ENCODE measurements around the gene CPVL.
A peak's percentile ranks its signal among the peaks of the same experiment; 100 is the strongest.

Gene CPVL

DNA sequence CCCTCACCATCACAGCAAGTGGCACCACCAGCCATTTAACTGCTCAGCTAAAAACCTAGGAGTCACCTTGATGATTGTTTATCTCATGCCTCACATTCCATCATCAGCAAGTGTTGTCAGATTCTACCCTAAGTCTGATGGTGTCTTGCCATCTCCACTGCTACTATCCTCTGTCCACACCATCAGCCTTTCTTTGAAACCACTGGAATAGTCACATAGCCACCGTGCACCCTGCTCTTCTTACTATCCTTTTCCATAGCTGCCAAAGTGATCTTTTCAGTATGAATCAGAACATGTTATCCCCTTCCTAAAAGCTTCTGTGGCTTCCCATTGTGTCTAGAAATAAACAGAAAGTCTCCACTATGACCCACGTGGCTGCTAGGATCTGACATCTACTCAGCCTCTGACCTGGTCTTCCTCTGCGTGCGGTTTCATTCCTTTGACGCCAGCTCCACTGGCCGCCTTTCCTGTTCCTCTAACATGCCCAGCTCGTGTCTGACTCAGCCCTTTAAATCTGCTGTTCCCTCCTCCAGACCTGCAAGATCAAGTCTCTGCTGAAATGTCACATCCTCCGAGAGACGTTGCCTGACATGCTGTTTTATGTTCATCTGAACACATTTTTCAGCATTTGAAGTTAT lies 31.7 kb upstream of the CPVL start:
- Histone ChIP-seq H3K4ac (ENCODE audit: low read depth, low read length) (no peak overlapping the region), H4K8ac (ENCODE audit: low read depth, low read length) (no peak overlapping the region), H3K36me3 (ENCODE audit: control insufficient read depth in 1 of 2, insufficient read depth in 2 of 2, low read length in 2 of 2) (peaks cover 0 to 3% of the 10 kb centered on the region in 2 experiments), H3K9ac (ENCODE audit: low read length) (no peak overlapping the region), H3K9me3 (ENCODE audit: insufficient read depth, low read depth, low read length) (peaks cover 3% of the 10 kb centered on the region), H2BK120ac (ENCODE audit: insufficient read depth, low read length, poor library complexity) (no peak overlapping the region), H3K4me1 (ENCODE audit: control insufficient read depth in 1 of 2, insufficient read depth in 2 of 2, low read length in 2 of 2) (peaks cover 5% of the 10 kb centered on the region in 2 experiments), H3K79me1 (ENCODE audit: low read length) (no peaks in the 10 kb centered on the region), H2AK5ac (ENCODE audit: low read length) (no peak overlapping the region), H3K4me2 (ENCODE audit: low read length) (peak overlapping the region; percentile 3), H3K27me3 (ENCODE audit: insufficient read depth, low read length) (no peaks in the 10 kb centered on the region), H3K14ac (ENCODE audit: low read length) (no peak overlapping the region), H3K18ac (ENCODE audit: low read length) (no peak overlapping the region), H2AFZ (ENCODE audit: insufficient read depth, low read length, poor library complexity) (no peak overlapping the region), H4K91ac (ENCODE audit: low read depth, low read length) (no peak overlapping the region), H4K12ac (ENCODE audit: low read depth, low read length) (no peak overlapping the region), H3K79me2 (ENCODE audit: control insufficient read depth, insufficient read depth, low read length, poor library complexity) (no peaks in the 10 kb centered on the region), H2BK5ac (ENCODE audit: low read depth, low read length, poor library complexity) (no peak overlapping the region), H3K23ac (ENCODE audit: low read length) (no peak overlapping the region), H2BK12ac (ENCODE audit: low read length) (no peak overlapping the region), H3K4me3 (ENCODE audit: low read depth, low read length) (no peak overlapping the region), H3K27ac (ENCODE audit: low read depth, low read length) (peak overlapping the region; percentile 14)
- no CpG with 5 or more reads among the region's 9 CpGs for WGBS (ENCODE audit: extremely low coverage, insufficient coverage, insufficient read length)
- DNase-seq: peak; percentile 49 to 72

DNA sequence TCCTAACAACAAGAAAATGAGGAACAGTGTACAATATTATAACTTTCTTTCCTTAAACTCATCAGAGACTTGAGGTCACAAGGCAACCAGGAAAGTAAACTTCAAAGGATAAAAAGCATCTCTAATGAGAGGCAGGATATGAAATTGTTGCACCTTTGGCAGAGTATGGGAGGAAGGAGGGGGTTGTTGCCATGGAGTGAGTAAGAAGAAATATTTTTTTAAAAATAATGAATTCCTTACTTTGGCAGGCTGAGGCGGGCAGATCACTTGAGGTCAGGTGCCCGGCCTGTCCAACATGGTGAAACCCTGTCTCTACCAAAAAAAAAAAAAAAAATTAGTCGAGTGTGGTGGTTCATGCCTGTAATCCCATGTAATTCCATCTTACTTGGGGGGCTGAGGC lies 27.1 kb upstream of the CPVL start:
- Histone ChIP-seq H4K91ac (ENCODE audit: low read depth, low read length) (no peak overlapping the region), H3K36me3 (ENCODE audit: control insufficient read depth in 1 of 2, insufficient read depth in 2 of 2, low read length in 2 of 2) (peaks cover 0 to 3% of the 10 kb centered on the region in 2 experiments), H2BK12ac (ENCODE audit: low read length) (no peak overlapping the region), H3K14ac (ENCODE audit: low read length) (no peak overlapping the region), H2BK120ac (ENCODE audit: insufficient read depth, low read length, poor library complexity) (no peak overlapping the region), H3K4me1 (ENCODE audit: control insufficient read depth in 1 of 2, insufficient read depth in 2 of 2, low read length in 2 of 2) (peaks cover 5% of the 10 kb centered on the region in 2 experiments), H4K12ac (ENCODE audit: low read depth, low read length) (no peak overlapping the region), H3K4me3 (ENCODE audit: low read depth, low read length) (no peak overlapping the region), H3K4ac (ENCODE audit: low read depth, low read length) (no peak overlapping the region), H4K8ac (ENCODE audit: low read depth, low read length) (no peak overlapping the region), H2AK5ac (ENCODE audit: low read length) (no peak overlapping the region), H2BK5ac (ENCODE audit: low read depth, low read length, poor library complexity) (no peak overlapping the region), H2AFZ (ENCODE audit: insufficient read depth, low read length, poor library complexity) (no peak overlapping the region), H3K79me1 (ENCODE audit: low read length) (no peaks in the 10 kb centered on the region), H3K9me3 (ENCODE audit: insufficient read depth, low read depth, low read length) (peaks cover 3% of the 10 kb centered on the region), H3K18ac (ENCODE audit: low read length) (no peak overlapping the region), H3K27ac (ENCODE audit: low read depth, low read length) (no peak overlapping the region), H3K4me2 (ENCODE audit: low read length) (no peak overlapping the region), H3K9ac (ENCODE audit: low read length) (no peak overlapping the region), H3K79me2 (ENCODE audit: control insufficient read depth, insufficient read depth, low read length, poor library complexity) (no peaks in the 10 kb centered on the region), H3K23ac (ENCODE audit: low read length) (no peak overlapping the region), H3K27me3 (ENCODE audit: insufficient read depth, low read length) (no peaks in the 10 kb centered on the region)
- DNase-seq: no peak
- WGBS (ENCODE audit: extremely low coverage, insufficient coverage, insufficient read length): no CpG with 5 or more reads among the region's 3 CpGs

DNA sequence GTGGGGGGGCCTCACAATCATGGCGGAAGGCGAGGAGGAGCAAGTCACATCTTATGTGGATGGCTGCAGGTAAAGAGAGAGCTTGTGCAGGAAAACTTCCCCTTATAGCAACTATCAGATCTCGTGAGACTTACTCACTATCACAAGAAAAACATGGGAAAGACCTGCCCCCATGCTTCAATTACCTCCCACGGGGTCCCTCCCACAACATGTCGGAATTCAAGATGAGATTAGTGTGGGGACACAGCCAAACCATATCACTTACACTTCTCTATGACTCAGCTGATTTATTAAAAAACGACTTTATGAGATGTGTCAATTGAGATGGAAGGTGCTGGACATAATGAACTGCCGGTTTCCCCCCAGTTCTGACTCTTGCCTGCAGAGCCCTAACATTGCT lies 24.4 kb upstream of the CPVL start:
- H3K18ac ChIP-seq (ENCODE audit: low read length): no peak overlapping the region
- H3K9me3 ChIP-seq (ENCODE audit: insufficient read depth, low read depth, low read length): peaks cover 3% of the 10 kb centered on the region
- H3K4me1 ChIP-seq (ENCODE audit: control insufficient read depth in 1 of 2, insufficient read depth in 2 of 2, low read length in 2 of 2): no peaks in the 10 kb centered on the region
- no peak overlapping the region for H3K27ac ChIP-seq (ENCODE audit: low read depth, low read length)
- no CpG with 5 or more reads among the region's 7 CpGs for WGBS (ENCODE audit: extremely low coverage, insufficient coverage, insufficient read length)
- H4K8ac ChIP-seq (ENCODE audit: low read depth, low read length): no peak overlapping the region
- no peaks in the 10 kb centered on the region for H3K79me2 ChIP-seq (ENCODE audit: control insufficient read depth, insufficient read depth, low read length, poor library complexity)
- no peak overlapping the region for H4K91ac ChIP-seq (ENCODE audit: low read depth, low read length)
- no peak overlapping the region for H3K14ac ChIP-seq (ENCODE audit: low read length)
- no peak overlapping the region for H3K9ac ChIP-seq (ENCODE audit: low read length)
- H2BK12ac ChIP-seq (ENCODE audit: low read length): no peak overlapping the region
- no peak overlapping the region for H3K23ac ChIP-seq (ENCODE audit: low read length)
- no peaks in the 10 kb centered on the region for H3K79me1 ChIP-seq (ENCODE audit: low read length)
- H2AFZ ChIP-seq (ENCODE audit: insufficient read depth, low read length, poor library complexity): no peak overlapping the region
- no peak overlapping the region for H2AK5ac ChIP-seq (ENCODE audit: low read length)
- no peak overlapping the region for H3K4me2 ChIP-seq (ENCODE audit: low read length)
- no peak overlapping the region for H3K4me3 ChIP-seq (ENCODE audit: low read depth, low read length)
- no peaks in the 10 kb centered on the region for H3K27me3 ChIP-seq (ENCODE audit: insufficient read depth, low read length)
- no peak overlapping the region for H3K4ac ChIP-seq (ENCODE audit: low read depth, low read length)
- no peak for DNase-seq
- H2BK120ac ChIP-seq (ENCODE audit: insufficient read depth, low read length, poor library complexity): no peak overlapping the region
- H3K36me3 ChIP-seq (ENCODE audit: control insufficient read depth in 1 of 2, insufficient read depth in 2 of 2, low read length in 2 of 2): peaks cover 0 to 3% of the 10 kb centered on the region in 2 experiments
- H4K12ac ChIP-seq (ENCODE audit: low read depth, low read length): no peak overlapping the region
- H2BK5ac ChIP-seq (ENCODE audit: low read depth, low read length, poor library complexity): no peak overlapping the region

GRCh38 chr7:29167721-29168120 lies 21.4 kb upstream of the CPVL start:
- Histone ChIP-seq H3K4me1 (ENCODE audit: control insufficient read depth in 1 of 2, insufficient read depth in 2 of 2, low read length in 2 of 2) (no peaks in the 10 kb centered on the region), H3K27me3 (ENCODE audit: insufficient read depth, low read length) (no peaks in the 10 kb centered on the region), H3K27ac (ENCODE audit: low read depth, low read length) (no peak overlapping the region), H2BK120ac (ENCODE audit: insufficient read depth, low read length, poor library complexity) (no peak overlapping the region), H4K91ac (ENCODE audit: low read depth, low read length) (no peak overlapping the region), H3K9me3 (ENCODE audit: insufficient read depth, low read depth, low read length) (no peaks in the 10 kb centered on the region), H2BK5ac (ENCODE audit: low read depth, low read length, poor library complexity) (no peak overlapping the region), H2BK12ac (ENCODE audit: low read length) (no peak overlapping the region), H3K9ac (ENCODE audit: low read length) (no peak overlapping the region), H2AK5ac (ENCODE audit: low read length) (no peak overlapping the region), H3K23ac (ENCODE audit: low read length) (no peak overlapping the region), H4K12ac (ENCODE audit: low read depth, low read length) (no peak overlapping the region), H3K4ac (ENCODE audit: low read depth, low read length) (no peak overlapping the region), H3K4me3 (ENCODE audit: low read depth, low read length) (no peak overlapping the region), H3K79me2 (ENCODE audit: control insufficient read depth, insufficient read depth, low read length, poor library complexity) (no peaks in the 10 kb centered on the region), H3K14ac (ENCODE audit: low read length) (no peak overlapping the region), H4K8ac (ENCODE audit: low read depth, low read length) (no peak overlapping the region), H3K4me2 (ENCODE audit: low read length) (no peak overlapping the region), H3K79me1 (ENCODE audit: low read length) (no peaks in the 10 kb centered on the region), H3K36me3 (ENCODE audit: control insufficient read depth in 1 of 2, insufficient read depth in 2 of 2, low read length in 2 of 2) (no peaks in the 10 kb centered on the region), H3K18ac (ENCODE audit: low read length) (no peak overlapping the region), H2AFZ (ENCODE audit: insufficient read depth, low read length, poor library complexity) (no peak overlapping the region)
- WGBS (ENCODE audit: extremely low coverage, insufficient coverage, insufficient read length): no CpG with 5 or more reads among the region's 1 CpG
- DNase-seq: no peak
